Adrenal gland (tissue), 12 donors: ENCODE data around the gene MCTP1. TPM values are rescaled to one million over a fixed set of nuclear protein-coding genes. Genes with fewer than 3 reads are reported as not detected.

ENCODE experiments used
- DNase-seq, 7 donors: peaks; one replicate each; pipeline ENCODE4 v3.0.0-alpha.2; 2019 to 2020
- H3K27ac ChIP-seq, 5 donors: fragments of 200-600 bp; sonication (generic) in 4 of 5; 1 replicate in 3 of 5; 2 replicates in 2 of 5; pipeline versions ENCODE4 v1.5.1 to v1.8.0; 2016 to 2020; ENCODE audit warnings: mild to moderate bottlenecking in 1 of 5
- H3K27me3 ChIP-seq: fragments of 200-600 bp; 2 replicates; pipeline ENCODE4 v1.8.0; 2021
- H3K36me3 ChIP-seq, 2 donors: fragments of 200-600 bp; replicated peaks in 1 of 2; 1 replicate in 1 of 2; 2 replicates in 1 of 2; pipeline versions ENCODE4 v1.5.1 to v1.8.0; 2018 to 2022
- H3K4me1 ChIP-seq, 2 donors: fragments of 200-600 bp; replicated peaks in 1 of 2; 1 replicate in 1 of 2; 2 replicates in 1 of 2; pipeline versions ENCODE4 v1.5.1 to v1.8.0; 2018 to 2021
- H3K4me3 ChIP-seq, 4 donors: fragments of 200-600 bp; sonication (generic) in 3 of 4; one replicate each; pipeline ENCODE4 v1.5.1; 2016 to 2018
- H3K9me3 ChIP-seq, 3 donors: fragments of 200-600 bp; sonication (generic) in 1 of 3; replicated peaks in 1 of 3; 1 replicate in 2 of 3; 2 replicates in 1 of 3; pipeline versions ENCODE4 v1.5.1 to v1.8.0; 2016 to 2021
- CTCF ChIP-seq, 6 experiments: fragments of 450-650 bp in 4 of 6; fragments of 200-600 bp in 2 of 6; sonication (generic) in 1 of 6; IDR thresholded peaks; 1 replicate in 5 of 6; 2 replicates in 1 of 6; pipeline versions ENCODE4 v1.5.1 to v1.8.0; 2016 to 2021; ENCODE audit warnings: antibody characterized with exemption in 6 of 6, mild to moderate bottlenecking in 2 of 6, moderate library complexity in 1 of 6
- POLR2A ChIP-seq, 2 donors: fragments of 450-650 bp; IDR thresholded peaks; one replicate each; pipeline ENCODE4 v1.6.1; 2017; ENCODE audit warnings: antibody characterized with exemption in 2 of 2, mild to moderate bottlenecking in 2 of 2, moderate library complexity in 1 of 2
- WGBS, 4 donors: extraction: QIAGEN DNeasy Blood & Tissue Kit in 2 of 4; methylation state at CpG; one replicate each; pipeline versions ENCODE4 v1.1.5 to v1.1.7; 2013 to 2017; 5-methylcytosine and 5-hydroxymethylcytosine counted together
- intact Hi-C, 2 donors: fragments of 100-400 bp; cut with DNase I; formaldehyde crosslinking; loops; one replicate each; pipeline versions ENCODE4 v1.14.1 to v1.15.0; 2022 to 2023
- polyA plus RNA-seq, 3 donors: library from polyadenylated mRNA; stranded (reverse); fragments of 200-250 nt in 2 of 3; fragments of 350-450 nt in 1 of 3; fragmentation: Illumina TruSeq in 1 of 3; extraction: RNeasy Lipid Tissue Mini Kit (QIAGEN cat#74804) in 1 of 3; gene quantifications; one replicate each; pipeline ENCODE4 v1.2.3, GENCODE V29; 2013 to 2014
- total RNA-seq, 9 donors: library from RNA; depleted of rRNA in 4 of 9; stranded (reverse); fragments of >200 nt in 4 of 9; fragments of 120-200 nt in 1 of 9; fragmentation: NEBNext Ultra II Directional in 1 of 9; extraction: Animal tissue kit (Norgen Biotek cat#: 25700) in 1 of 9; gene quantifications; one replicate each; pipeline versions ENCODE4 v1.1.0 to v1.2.4, GENCODE V29; 2013 to 2023
- donor health status: healthy with polysubstance abuse.
- donor health status: Bipolar disorder and iron deficiency.
- donor health status: DM: yes; HTN: yes; CAD: no.
- donor health status: DM: no; HTN: no; CAD: no.
- donor health status: DM: no; HTN: no; CAD: no.
- donor health status: DM: yes; HTN: yes; CAD: no.

The MCTP1 gene
- total and polyA plus RNA-seq, 12 donors: 1.2 to 20.1 (median 5.1) TPM

GRCh38 chr5:95026718-95027117, 258.2 kb downstream of the MCTP1 start:
- no peak overlapping the region for H3K4me3 ChIP-seq
- no peak overlapping the region for H3K27ac ChIP-seq
- no peak for TF ChIP-seq POLR2A (IDR thresholded peaks at IDR 0.05)
- TF ChIP-seq CTCF (IDR thresholded peaks at IDR 0.05): no peak
- no peak for DNase-seq
- no peaks in the 10 kb centered on the region for H3K9me3 ChIP-seq
- no peaks in the 10 kb centered on the region for H3K36me3 ChIP-seq
- H3K27me3 ChIP-seq: no peaks in the 10 kb centered on the region
- 58 to 78% (median 73%) methylated on average over 2 of the region's 2 CpGs for WGBS, 4 donors
- no peaks in the 10 kb centered on the region for H3K4me1 ChIP-seq
- intact Hi-C loops: no loop called here

- H3K9me3 ChIP-seq: no peaks in the 10 kb centered on the region
- no peaks in the 10 kb centered on the region for H3K27me3 ChIP-seq
- no peaks in the 10 kb centered on the region for H3K36me3 ChIP-seq
- H3K27ac ChIP-seq: no peak overlapping the region
- no peak for DNase-seq
- no peaks in the 10 kb centered on the region for H3K4me1 ChIP-seq
- intact Hi-C loops: no loop called here
- H3K4me3 ChIP-seq: no peak overlapping the region
- 67 to 72% (median 71%) methylated on average over 5 of the region's 5 CpGs for WGBS, 4 donors
- no peak for TF ChIP-seq POLR2A (IDR thresholded peaks at IDR 0.05)
- TF ChIP-seq CTCF (IDR thresholded peaks at IDR 0.05): no peak
These were observed 261.8 kb downstream of the MCTP1 start for GRCh38 chr5:95022967-95023695.

GRCh38 chr5:95020345-95020744, 264.5 kb downstream of the MCTP1 start:
- intact Hi-C loops: no loop called here

GRCh38 chr5:95018946-95019345, 265.9 kb downstream of the MCTP1 start:
- TF ChIP-seq POLR2A (IDR thresholded peaks at IDR 0.05): no peak
- no peak for TF ChIP-seq CTCF (IDR thresholded peaks at IDR 0.05)
- 49 to 61% (median 53%) methylated on average over 2 of the region's 2 CpGs for WGBS, 4 donors
- no peaks in the 10 kb centered on the region for H3K27me3 ChIP-seq

More at GRCh38 chr5:95020345-95020744, 264.5 kb downstream of the MCTP1 start:
- DNase-seq: no peak
- no peak for TF ChIP-seq POLR2A (IDR thresholded peaks at IDR 0.05)
- TF ChIP-seq CTCF (IDR thresholded peaks at IDR 0.05): no peak
- no peaks in the 10 kb centered on the region for H3K27me3 ChIP-seq
- no peaks in the 10 kb centered on the region for H3K9me3 ChIP-seq
- no peak overlapping the region for H3K4me3 ChIP-seq
- no peak overlapping the region for H3K27ac ChIP-seq
- no peaks in the 10 kb centered on the region for H3K4me1 ChIP-seq
- no peaks in the 10 kb centered on the region for H3K36me3 ChIP-seq
- 0 to 57% (median 9%) methylated on average over 1 of the region's 1 CpG for WGBS, 4 donors

More at GRCh38 chr5:95018946-95019345, 265.9 kb downstream of the MCTP1 start:
- H3K9me3 ChIP-seq: no peaks in the 10 kb centered on the region
- DNase-seq: no peak
- no peak overlapping the region for H3K27ac ChIP-seq
- intact Hi-C loops: no loop called here
- H3K4me3 ChIP-seq: no peak overlapping the region
- H3K36me3 ChIP-seq: no peaks in the 10 kb centered on the region
- H3K4me1 ChIP-seq: no peaks in the 10 kb centered on the region
